ENCODE results near the gene LTBR.

LTBR gene

GRCh38 chr12:6369916-6370575 lies 13.9 kb upstream of the LTBR start:
- no peak for DNase-seq

- DNase-seq, result no peak
Observed at GRCh38 chr12:6370576-6370935, 13.4 kb upstream of the LTBR start.

- DNase-seq, result peak; percentile 98
Observed at GRCh38 chr12:6370994-6371754, 12.8 kb upstream of the LTBR start.

- peak; percentile 55 for DNase-seq
Observed at GRCh38 chr12:6372403-6373003, 11.5 kb upstream of the LTBR start.

- peak; percentile 93 for DNase-seq
Observed at GRCh38 chr12:6373022-6373787, 10.8 kb upstream of the LTBR start.

- DNase-seq, result peak; percentile 26
Observed at GRCh38 chr12:6374028-6374785, 9.8 kb upstream of the LTBR start.

GRCh38 chr12:6374786-6375160 lies 9.2 kb upstream of the LTBR start:
- no peak for DNase-seq

- peak; percentile 89 for DNase-seq
Observed at GRCh38 chr12:6375269-6376078, 8.5 kb upstream of the LTBR start, which contains the start of gene SCNN1A. SCNN1A (minus strand) TSS chr12:6375563; CDS start chr12:6374783, 780 bp downstream.

GRCh38 chr12:6376079-6376869 lies 7.7 kb upstream of the LTBR start:
- DNase-seq, result no peak

GRCh38 chr12:6376870-6377666 lies 6.9 kb upstream of the LTBR start:
- DNase-seq, result no peak

- DNase-seq, result no peak
Observed at GRCh38 chr12:6377667-6377994, 6.3 kb upstream of the LTBR start.

- no peak for DNase-seq
Observed at GRCh38 chr12:6378709-6379472, 5.1 kb upstream of the LTBR start.

- DNase-seq, result no peak
Observed at GRCh38 chr12:6380141-6381121, 3.5 kb upstream of the LTBR start.

GRCh38 chr12:6382371-6382770 lies 1.6 kb upstream of the LTBR start:
- no peak for DNase-seq

- no peak for DNase-seq
Observed at GRCh38 chr12:6382982-6383381, 980 bp upstream of the LTBR start.

GRCh38 chr12:6384499-6385436 lies 806 bp downstream of the LTBR start:
- DNase-seq, result no peak

- no peak for DNase-seq
Observed at GRCh38 chr12:6386038-6386437, 2.1 kb downstream of the LTBR start.

All from NCI-H345 (cell line).